H1 (cell line): ENCODE measurements around the gene GPC3. TPM values are rescaled to one million over a fixed set of nuclear protein-coding genes. Genes with fewer than 3 reads are reported as not detected.

ENCODE experiments used
- CTCF ChIA-PET: fragments of 300-600 bp; sonication (Branson Sonifier 250); formaldehyde crosslinking; loops from one replicate; lab custom pipeline; 2021; ENCODE audit not compliant: partially characterized antibody; lab: Charles Lee
- POLR2A ChIA-PET: fragments of 300-600 bp; sonication (Branson Sonifier 250); formaldehyde crosslinking; loops from one replicate; lab custom pipeline; 2021; ENCODE audit warnings: inconsistent platforms; ENCODE audit not compliant: partially characterized antibody; lab: Charles Lee
- DNase-seq, 2 experiments: peaks; one replicate each; pipeline versions ENCODE4 v3.0.0 to v3.0.0-alpha.2; 2010 to 2022; ENCODE audit warnings: low spot score in 2 of 2, low read depth in 1 of 2, mixed read lengths in 1 of 2
- FAIRE-seq: peaks from 2 replicates; lab custom pipeline; 2011; peaks lifted over from hg19 to GRCh38; lab: Jason Lieb, UNC
- H2AFZ ChIP-seq: 2 replicates; pipeline ENCODE4 v1.8.1; 2012; ENCODE audit warnings: low read length, inconsistent platforms
- H2AK5ac ChIP-seq: 2 replicates; pipeline ENCODE4 v1.6.1; 2013; ENCODE audit warnings: low read depth, low read length
- H2BK120ac ChIP-seq: replicated peaks from 2 replicates; pipeline ENCODE3; 2013; ENCODE audit warnings: low read depth, low read length, inconsistent platforms
- H2BK12ac ChIP-seq: 2 replicates; pipeline ENCODE4 v1.6.1; 2013; ENCODE audit warnings: low read depth, low read length
- H2BK15ac ChIP-seq: 2 replicates; pipeline ENCODE4 v1.6.1; 2013; ENCODE audit warnings: low read length
- H2BK20ac ChIP-seq: 2 replicates; pipeline ENCODE4 v1.6.1; 2013; ENCODE audit warnings: low read length
- H2BK5ac ChIP-seq: 2 replicates; pipeline ENCODE4 v1.6.1; 2013; ENCODE audit warnings: low read depth, low read length
- H3K14ac ChIP-seq: 2 replicates; pipeline ENCODE4 v1.6.1; 2013; ENCODE audit warnings: inconsistent platforms; ENCODE audit not compliant: insufficient read length
- H3K18ac ChIP-seq: 2 replicates; pipeline ENCODE4 v1.6.1; 2013; ENCODE audit warnings: low read length; ENCODE audit errors: extremely low read depth
- H3K23ac ChIP-seq: 2 replicates; pipeline ENCODE4 v1.6.1; 2013; ENCODE audit warnings: inconsistent platforms; ENCODE audit not compliant: insufficient read length
- H3K23me2 ChIP-seq: 2 replicates; pipeline ENCODE4 v1.6.1; 2013; ENCODE audit warnings: low read depth, low read length
- H3K27ac ChIP-seq: 2 replicates; pipeline ENCODE4 v1.6.1; 2011; ENCODE audit warnings: low read depth, low read length, inconsistent platforms
- H3K27me3 ChIP-seq, 4 experiments: replicated peaks in 1 of 4; 1 replicate in 1 of 4; 2 replicates in 3 of 4; pipeline versions ENCODE4 v1.6.1 to v1.8.1; 2011 to 2013; ENCODE audit warnings: low read length in 3 of 4, mild to moderate bottlenecking in 3 of 4, inconsistent platforms in 2 of 4, mixed read lengths in 2 of 4, moderate library complexity in 1 of 4; ENCODE audit not compliant: control insufficient read depth in 3 of 4, insufficient read depth in 3 of 4; ENCODE audit errors: extremely low read depth in 1 of 4
- H3K36me3 ChIP-seq, 4 experiments: 2 replicates each; pipeline versions ENCODE4 v1.6.1 to v1.8.1; 2011 to 2013; ENCODE audit warnings: mild to moderate bottlenecking in 4 of 4, low read length in 3 of 4, moderate library complexity in 2 of 4, control low read depth in 1 of 4, inconsistent platforms in 1 of 4; ENCODE audit not compliant: insufficient read depth in 4 of 4, control insufficient read depth in 2 of 4
- H3K4ac ChIP-seq: replicated peaks from 2 replicates; pipeline ENCODE3; 2013; ENCODE audit warnings: low read length, low read depth, mixed read lengths, inconsistent platforms; ENCODE audit not compliant: insufficient read length
- H3K4me1 ChIP-seq, 4 experiments: replicated peaks in 1 of 4; 1 replicate in 1 of 4; 2 replicates in 3 of 4; pipeline versions ENCODE4 v1.6.1 to v1.8.1; 2011 to 2013; ENCODE audit warnings: low read length in 3 of 4, inconsistent platforms in 2 of 4, mixed read lengths in 1 of 4; ENCODE audit not compliant: insufficient read depth in 4 of 4, control insufficient read depth in 3 of 4
- H3K4me2 ChIP-seq, 2 experiments: 2 replicates each; pipeline versions ENCODE4 v1.6.1 to v1.8.1; 2011 to 2013; ENCODE audit warnings: low read depth in 2 of 2, low read length in 2 of 2, control low read depth in 1 of 2, inconsistent platforms in 1 of 2, mild to moderate bottlenecking in 1 of 2; ENCODE audit not compliant: insufficient read depth in 1 of 2
- H3K4me3 ChIP-seq, 4 experiments: fragments of 200-600, 300-600 bp in 1 of 4; sonication (generic), shearing (Covaris generic), sonication (Bioruptor Twin) in 1 of 4; 2 replicates each; pipeline versions ENCODE4 v1.5.1 to v1.8.1; 2011 to 2016; ENCODE audit warnings: low read length in 4 of 4, low read depth in 3 of 4, control low read depth in 2 of 4, inconsistent platforms in 2 of 4, mild to moderate bottlenecking in 2 of 4, mixed read lengths in 1 of 4, moderate library complexity in 1 of 4; ENCODE audit not compliant: insufficient read depth in 2 of 4; ENCODE audit errors: extremely low read depth in 1 of 4
- H3K56ac ChIP-seq: replicated peaks from 2 replicates; pipeline ENCODE3; 2013; ENCODE audit warnings: low read depth, mild to moderate bottlenecking, mixed read lengths, low read length, inconsistent platforms; ENCODE audit not compliant: insufficient read length
- H3K79me1 ChIP-seq: 2 replicates; pipeline ENCODE4 v1.6.1; 2013; ENCODE audit warnings: low read depth, low read length, control low read depth
- H3K79me2 ChIP-seq, 2 experiments: 2 replicates each; pipeline versions ENCODE4 v1.6.1 to v1.8.1; 2012 to 2013; ENCODE audit warnings: low read length in 2 of 2, mild to moderate bottlenecking in 2 of 2, inconsistent platforms in 1 of 2; ENCODE audit not compliant: insufficient read depth in 2 of 2, control insufficient read depth in 1 of 2
- H3K9ac ChIP-seq, 4 experiments: replicated peaks in 1 of 4; 1 replicate in 1 of 4; 2 replicates in 3 of 4; pipeline versions ENCODE4 v1.6.1 to v1.8.1; 2011 to 2013; ENCODE audit warnings: low read depth in 3 of 4, low read length in 3 of 4, control low read depth in 2 of 4, mild to moderate bottlenecking in 2 of 4, moderate library complexity in 2 of 4, inconsistent platforms in 1 of 4; ENCODE audit errors: extremely low read depth in 1 of 4
- H3K9me3 ChIP-seq, 2 experiments: 2 replicates each; pipeline versions ENCODE4 v1.6.1 to v1.8.1; 2012 to 2013; ENCODE audit warnings: mild to moderate bottlenecking in 2 of 2, moderate library complexity in 2 of 2, control low read depth in 1 of 2, inconsistent platforms in 1 of 2, low read depth in 1 of 2, low read length in 1 of 2, mixed read lengths in 1 of 2; ENCODE audit not compliant: insufficient read depth in 2 of 2
- H4K20me1 ChIP-seq, 2 experiments: replicated peaks in 1 of 2; 2 replicates each; pipeline versions ENCODE3 to v1.8.1; 2011 to 2013; ENCODE audit warnings: inconsistent platforms in 2 of 2, low read length in 2 of 2, mild to moderate bottlenecking in 1 of 2; ENCODE audit not compliant: insufficient read depth in 2 of 2, control insufficient read depth in 1 of 2
- H4K5ac ChIP-seq: 2 replicates; pipeline ENCODE4 v1.6.1; 2013; ENCODE audit warnings: low read length, low read depth, mixed read lengths, inconsistent platforms; ENCODE audit not compliant: insufficient read length
- H4K8ac ChIP-seq: 2 replicates; pipeline ENCODE4 v1.8.0; 2013; ENCODE audit warnings: mild to moderate bottlenecking, moderate library complexity, low read length, inconsistent platforms; ENCODE audit not compliant: insufficient read depth; ENCODE audit errors: extremely low read depth
- H4K91ac ChIP-seq: replicated peaks from 2 replicates; pipeline ENCODE3; 2013; ENCODE audit warnings: low read length, mixed read lengths, inconsistent platforms; ENCODE audit not compliant: insufficient read length
- ATF3 ChIP-seq: IDR thresholded peaks from 2 replicates; pipeline ENCODE4 v1.6.1; 2011; ENCODE audit warnings: low read depth, mild to moderate bottlenecking, low read length; ENCODE audit not compliant: insufficient read depth
- EGR1 ChIP-seq: IDR thresholded peaks from 2 replicates; pipeline ENCODE4 v1.6.1; 2011; ENCODE audit warnings: low read depth, low read length, borderline replicate concordance
- FOSL1 ChIP-seq: IDR thresholded peaks from 2 replicates; pipeline ENCODE4 v1.6.1; 2011; ENCODE audit warnings: mild to moderate bottlenecking, low read depth, low read length, moderate library complexity; ENCODE audit not compliant: insufficient read depth
- GABPA ChIP-seq: IDR thresholded peaks from 2 replicates; pipeline ENCODE4 v1.6.1; 2011; ENCODE audit warnings: mild to moderate bottlenecking, low read length, moderate library complexity, borderline replicate concordance; ENCODE audit not compliant: insufficient read depth
- JUN ChIP-seq: IDR thresholded peaks from 2 replicates; pipeline ENCODE4 v1.6.1; 2011; ENCODE audit warnings: low read depth, mild to moderate bottlenecking, improper control_type of control experiment, low read length
- KDM5A ChIP-seq: fragments of 200-600 bp; IDR thresholded peaks from 2 replicates; pipeline ENCODE4 v1.7.1; 2012; ENCODE audit warnings: mild to moderate bottlenecking, low read length, inconsistent platforms, mixed read lengths
- POLR2AphosphoS5 ChIP-seq: IDR thresholded peaks from 2 replicates; pipeline ENCODE4 v1.6.1; 2011; ENCODE audit warnings: low read depth, low read length
- POU5F1 ChIP-seq: IDR thresholded peaks from 2 replicates; pipeline ENCODE4 v1.6.1; 2011; ENCODE audit warnings: low read depth, mild to moderate bottlenecking, low read length, moderate library complexity
- RNF2 ChIP-seq: fragments of 200-900, 300-1000 bp; sonication (generic); IDR thresholded peaks from 2 replicates; pipeline ENCODE4 v1.7.1; 2016; ENCODE audit warnings: borderline replicate concordance, low read depth, mild to moderate bottlenecking, antibody characterized with exemption, low read length; ENCODE audit not compliant: poor library complexity, severe bottlenecking; ENCODE audit errors: missing control alignments
- RXRA ChIP-seq: IDR thresholded peaks from 2 replicates; pipeline ENCODE4 v1.6.1; 2011; ENCODE audit warnings: low read depth, mild to moderate bottlenecking, low read length, moderate library complexity; ENCODE audit not compliant: insufficient read depth
- USF2 ChIP-seq: IDR thresholded peaks from 2 replicates; pipeline ENCODE4 v1.6.1; 2011; ENCODE audit warnings: low read length, improper control_type of control experiment
- WGBS, 2 experiments: shearing (Covaris generic) in 1 of 2; methylation state at CpG; one replicate each; pipeline versions ENCODE4 v1.1.6 to v1.1.7; 2013 to 2015; ENCODE audit warnings: low lambda C conversion rate in 2 of 2, mixed read lengths in 2 of 2, inconsistent platforms in 1 of 2, low coverage in 1 of 2, missing lambda C conversion rate in 1 of 2; ENCODE audit not compliant: insufficient replicate concordance in 2 of 2, insufficient coverage in 1 of 2, insufficient read length in 1 of 2; ENCODE audit errors: extremely low coverage in 1 of 2, missing lambda C conversion rate in 1 of 2; 5-methylcytosine and 5-hydroxymethylcytosine counted together
- polyA plus RNA-seq, 7 experiments: library from polyadenylated mRNA; depleted of rRNA in 3 of 7; stranded (reverse) in 5 of 7; unstranded in 2 of 7; fragments of >200 nt in 5 of 7; fragments of 200-250 nt in 2 of 7; gene quantifications; 1 replicate in 5 of 7; 2 replicates in 1 of 7; 4 replicates in 1 of 7; pipeline versions ENCODE4 v1.2.1 to v1.2.3, GENCODE V29; 2011 to 2013; ENCODE audit warnings: missing spikeins in 2 of 7, mixed read lengths in 2 of 7
- total RNA-seq: library from RNA; stranded (reverse); fragmentation: NEBNext Ultra II Directional; extraction: Animal tissue kit (Norgen Biotek cat#: 25700); gene quantifications from 2 replicates; pipeline ENCODE4 v1.2.1, GENCODE V29; 2021

GPC3 gene
- total and polyA plus RNA-seq, 2 of the 8 experiments (the other 6 are each of a cell fraction or from before 2014, with no cell fraction given): 64.8 to 71.9 TPM

- Histone ChIP-seq H4K20me1 (no peaks in the 10 kb centered on the region), H3K79me1 (no peaks in the 10 kb centered on the region), H2BK5ac (no peak overlapping the region), H3K56ac (no peak overlapping the region), H2BK120ac (no peak overlapping the region), H3K18ac (no peak overlapping the region), H2BK20ac (no peak overlapping the region), H3K23me2 (no peaks in the 10 kb centered on the region), H4K8ac (no peak overlapping the region), H4K91ac (no peak overlapping the region), H3K4ac (no peak overlapping the region), H3K4me2 (no peak overlapping the region), H3K23ac (no peak overlapping the region), H3K9me3 (no peaks in the 10 kb centered on the region), H3K36me3 (no peaks in the 10 kb centered on the region), H3K4me3 (no peak overlapping the region), H2AFZ (no peak overlapping the region), H3K79me2 (no peaks in the 10 kb centered on the region), H2BK12ac (no peak overlapping the region), H3K4me1 (no peaks in the 10 kb centered on the region; a peak in 1 of 7 replicates), H3K14ac (no peak overlapping the region), H4K5ac (no peak overlapping the region), H2BK15ac (no peak overlapping the region), H3K27ac (no peak overlapping the region), H3K27me3 (no peaks in the 10 kb centered on the region), H2AK5ac (no peak overlapping the region), H3K9ac (no peak overlapping the region)
- TF ChIP-seq JUN: no peak
- no peak for TF ChIP-seq FOSL1
- no peak for TF ChIP-seq USF2
- no peak for TF ChIP-seq RXRA
- TF ChIP-seq GABPA: no peak
- TF ChIP-seq KDM5A: no peak
- TF ChIP-seq EGR1: no peak
- TF ChIP-seq POLR2AphosphoS5: no peak
- TF ChIP-seq POU5F1: no peak
- TF ChIP-seq RNF2: no peak
- no peak for TF ChIP-seq ATF3
- ChIA-PET CTCF (interaction anchor here (0.8 to 1.6 kb wide), 2 partner anchors 12 to 18 kb away, joined by 3 to 4 read pairs; no protein-coding TSS in a partner anchor), POLR2A (no interaction called here)
- DNase-seq (no peak), FAIRE-seq (no peak)
- 83% methylated on average over 3 of the region's 3 CpGs; no CpG with 5 or more reads in 1 of the 2 experiments for WGBS, 2 experiments
Observed at GRCh38 chrX:133810925-133811324, 174.5 kb downstream of the GPC3 start.
